ENCODE data around the gene NKAIN2. TPM values are rescaled to one million over a fixed set of nuclear protein-coding genes. Genes with fewer than 3 reads are reported as not detected.

The NKAIN2 gene
- total and polyA plus RNA-seq, 9 of the 15 experiments (the other 6 are each of a cell fraction or from before 2014, with no cell fraction given) = not detected

DNA sequence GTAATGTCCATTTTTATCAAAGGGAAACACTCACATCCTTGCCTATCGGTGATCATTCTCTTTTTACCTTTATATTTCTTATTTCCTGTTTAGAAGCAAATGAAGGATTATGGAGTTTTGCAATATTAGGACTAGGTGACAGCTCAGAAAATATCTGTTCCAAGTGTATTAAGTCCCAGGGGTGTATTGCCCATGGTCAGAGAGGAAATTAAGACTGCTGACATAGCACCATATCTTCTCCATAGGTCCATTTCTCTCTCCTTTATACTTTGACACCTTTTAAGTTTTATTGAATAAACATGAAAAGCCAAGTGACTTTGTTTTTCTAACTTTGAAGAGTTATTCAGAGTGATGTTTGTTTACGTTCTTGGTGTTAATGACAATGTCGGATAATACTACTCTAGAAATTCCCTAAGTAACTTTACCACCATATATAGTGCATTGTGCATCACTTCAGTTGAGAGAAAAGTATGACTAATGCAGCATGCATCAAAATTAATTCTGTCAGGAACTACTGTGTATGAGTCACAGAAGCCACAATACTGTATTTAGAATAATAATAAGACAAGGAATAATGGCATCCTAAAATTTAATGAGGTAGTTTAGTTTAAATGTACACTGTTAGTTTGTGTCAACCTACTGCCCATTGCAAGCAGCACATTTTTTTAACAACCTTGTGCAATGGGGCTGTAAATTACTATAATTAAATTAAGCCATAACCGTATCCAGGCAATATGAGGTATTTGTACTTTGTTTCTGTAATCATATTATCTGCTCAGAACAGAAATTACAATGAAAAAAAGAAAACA is 684.2 kb downstream of the NKAIN2 start (continued):
- TF ChIP-seq, protein P1, sequence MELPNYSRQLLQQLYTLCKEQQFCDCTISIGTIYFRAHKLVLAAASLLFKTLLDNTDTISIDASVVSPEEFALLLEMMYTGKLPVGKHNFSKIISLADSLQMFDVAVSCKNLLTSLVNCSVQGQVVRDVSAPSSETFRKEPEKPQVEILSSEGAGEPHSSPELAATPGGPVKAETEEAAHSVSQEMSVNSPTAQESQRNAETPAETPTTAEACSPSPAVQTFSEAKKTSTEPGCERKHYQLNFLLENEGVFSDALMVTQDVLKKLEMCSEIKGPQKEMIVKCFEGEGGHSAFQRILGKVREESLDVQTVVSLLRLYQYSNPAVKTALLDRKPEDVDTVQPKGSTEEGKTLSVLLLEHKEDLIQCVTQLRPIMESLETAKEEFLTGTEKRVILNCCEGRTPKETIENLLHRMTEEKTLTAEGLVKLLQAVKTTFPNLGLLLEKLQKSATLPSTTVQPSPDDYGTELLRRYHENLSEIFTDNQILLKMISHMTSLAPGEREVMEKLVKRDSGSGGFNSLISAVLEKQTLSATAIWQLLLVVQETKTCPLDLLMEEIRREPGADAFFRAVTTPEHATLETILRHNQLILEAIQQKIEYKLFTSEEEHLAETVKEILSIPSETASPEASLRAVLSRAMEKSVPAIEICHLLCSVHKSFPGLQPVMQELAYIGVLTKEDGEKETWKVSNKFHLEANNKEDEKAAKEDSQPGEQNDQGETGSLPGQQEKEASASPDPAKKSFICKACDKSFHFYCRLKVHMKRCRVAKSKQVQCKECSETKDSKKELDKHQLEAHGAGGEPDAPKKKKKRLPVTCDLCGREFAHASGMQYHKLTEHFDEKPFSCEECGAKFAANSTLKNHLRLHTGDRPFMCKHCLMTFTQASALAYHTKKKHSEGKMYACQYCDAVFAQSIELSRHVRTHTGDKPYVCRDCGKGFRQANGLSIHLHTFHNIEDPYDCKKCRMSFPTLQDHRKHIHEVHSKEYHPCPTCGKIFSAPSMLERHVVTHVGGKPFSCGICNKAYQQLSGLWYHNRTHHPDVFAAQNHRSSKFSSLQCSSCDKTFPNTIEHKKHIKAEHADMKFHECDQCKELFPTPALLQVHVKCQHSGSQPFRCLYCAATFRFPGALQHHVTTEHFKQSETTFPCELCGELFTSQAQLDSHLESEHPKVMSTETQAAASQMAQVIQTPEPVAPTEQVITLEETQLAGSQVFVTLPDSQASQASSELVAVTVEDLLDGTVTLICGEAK (IDR thresholded peaks at IDR 0.05) = no peak
- TF ChIP-seq, protein P1 (CRISPR knock-in tag; IDR thresholded peaks at IDR 0.05) = no peak
- TF ChIP-seq IRF2 (CRISPR knock-in tag; IDR thresholded peaks at IDR 0.05) = no peak
